Measurements from ENCODE around the gene CIAO1.

DNA sequence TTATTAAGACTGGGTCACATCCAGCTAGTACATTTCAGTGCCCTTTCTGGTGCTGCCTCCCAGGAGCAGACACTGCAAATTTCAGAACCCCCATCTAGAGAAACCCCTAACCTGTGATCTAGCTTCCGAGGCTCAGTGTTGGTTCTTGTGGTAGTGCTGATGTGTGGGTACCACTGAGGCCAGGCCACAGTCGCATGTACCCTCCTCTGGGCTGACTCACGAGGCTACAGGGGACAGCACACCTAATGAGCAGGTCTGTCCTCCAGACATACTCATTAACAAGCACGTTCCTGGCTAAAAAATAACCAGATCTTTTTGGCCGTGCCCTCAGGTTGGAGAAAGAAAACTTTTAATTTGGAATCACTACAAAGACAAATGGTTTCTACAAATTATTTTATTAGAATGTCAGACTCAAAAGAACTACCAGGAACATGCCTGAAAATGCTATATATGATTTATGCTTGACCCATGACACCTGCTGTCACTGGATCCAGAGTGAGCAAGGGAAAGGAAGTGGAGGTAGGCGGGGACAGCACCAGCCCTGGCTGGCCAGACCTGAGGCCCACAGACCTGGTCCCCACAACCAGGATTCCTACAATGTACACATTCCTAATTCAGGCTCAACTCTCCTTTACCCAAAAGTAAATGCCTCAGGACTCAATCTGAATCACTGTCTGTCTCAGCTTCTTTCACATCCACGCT is 8.5 kb downstream of the CIAO1 start:
- TF ChIP-seq ARNTL (CRISPR knock-in tag; IDR thresholded peaks at IDR 0.05; ENCODE audit: borderline replicate concordance, low read depth), result no peak
- no peak for TF ChIP-seq BACH2 (CRISPR knock-in tag; IDR thresholded peaks at IDR 0.05; ENCODE audit: borderline replicate concordance)
- TF ChIP-seq ZFP30 (CRISPR knock-in tag; IDR thresholded peaks at IDR 0.05), result no peak
